ENCODE measurements around the gene TP53BP2.

GRCh38 chr1:223741861-223742260 lies 103.9 kb downstream of the TP53BP2 start:
- TF ChIP-seq CTCF (IDR thresholded peaks at IDR 0.05) = no peak
- no peak for TF ChIP-seq POLR2A (IDR thresholded peaks at IDR 0.05)

Measured in Peyer's patch (tissue), 4 donors.